ENCODE results near the gene MIPEP.

The MIPEP gene

DNA sequence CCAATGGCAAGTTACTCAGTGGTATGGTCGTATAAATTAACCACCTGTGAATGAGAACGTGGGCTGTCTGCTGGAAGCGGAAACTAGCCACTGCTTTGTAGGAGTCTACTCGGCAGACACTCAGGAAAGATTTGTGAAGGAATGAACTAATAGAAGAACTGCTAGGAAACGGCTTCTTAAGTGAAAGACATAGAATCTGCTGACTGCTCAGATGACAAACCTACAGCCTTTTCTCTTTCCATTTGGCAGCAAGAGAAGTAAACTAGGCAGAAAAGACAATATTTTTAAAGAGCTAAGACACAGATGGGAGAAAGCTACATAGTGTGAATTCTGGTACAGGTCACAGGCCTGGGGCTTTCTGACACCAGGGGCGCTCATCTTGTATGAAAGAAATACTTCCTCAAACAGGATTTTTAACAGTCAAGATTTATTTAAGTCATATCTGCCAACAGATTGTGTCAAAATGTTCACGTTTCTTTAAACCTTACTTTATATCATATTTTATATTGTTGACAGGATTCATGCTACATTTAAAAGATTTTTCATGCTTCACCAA lies 78.4 kb downstream of the MIPEP start:
- Mint-ChIP-seq H3K27me3 (no peaks in the 10 kb centered on the region), H3K4me3 (no peak overlapping the region), H3K4me1 (no peaks in the 10 kb centered on the region), H3K36me3 (peaks cover 15% of the 10 kb centered on the region), H3K27ac (no peak overlapping the region), H3K9me3 (no peaks in the 10 kb centered on the region)

DNA sequence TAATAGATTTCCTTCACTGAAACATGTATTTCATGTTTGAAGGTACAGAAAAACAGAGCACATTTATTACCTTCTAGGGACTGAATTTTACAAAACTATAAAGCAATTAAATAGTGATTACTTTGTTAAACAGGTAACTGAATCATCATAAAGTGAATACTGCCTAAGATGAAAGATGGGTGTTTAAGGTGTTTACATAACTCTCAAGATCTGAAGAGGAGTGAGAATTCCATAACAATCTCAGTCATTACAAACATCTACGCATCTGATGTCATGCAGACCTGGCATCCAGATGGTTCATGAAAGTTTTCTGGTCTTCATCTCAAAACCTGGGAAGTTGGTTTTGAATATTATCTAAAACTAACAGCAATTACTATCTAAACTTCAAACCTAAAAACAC lies 80.4 kb downstream of the MIPEP start:
- H3K27ac Mint-ChIP-seq = no peak overlapping the region

DNA sequence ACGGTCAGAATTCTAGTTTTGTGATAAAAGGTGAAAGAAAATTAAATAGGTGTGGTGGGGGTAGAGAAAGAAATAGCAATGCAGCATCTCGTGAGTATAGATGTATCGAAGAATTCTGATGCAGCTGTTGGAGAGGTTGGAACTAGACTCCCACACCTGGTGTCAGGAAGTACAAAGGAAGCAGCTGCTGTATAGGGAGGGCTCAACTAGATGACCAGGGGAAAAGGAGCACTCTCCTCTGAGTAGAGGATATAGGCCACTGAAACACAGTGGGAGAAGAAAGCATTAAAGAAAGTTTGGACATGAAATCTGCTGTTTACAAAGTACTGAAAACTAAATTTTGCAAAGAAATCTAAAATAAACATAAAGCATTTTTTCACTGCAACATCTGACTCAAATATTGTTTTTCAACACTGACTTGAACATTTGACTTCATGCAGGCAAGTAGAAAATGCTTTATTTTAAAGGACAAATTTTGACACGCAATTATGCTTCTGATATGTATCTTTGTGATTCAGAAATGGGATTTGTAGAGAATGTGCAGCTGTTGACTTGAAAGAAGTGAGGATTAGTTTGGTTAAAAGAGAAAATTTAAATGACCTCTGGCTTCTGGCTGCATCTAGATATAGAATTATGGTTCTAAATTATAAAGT lies 82.2 kb downstream of the MIPEP start:
- Mint-ChIP-seq H3K27ac (no peak overlapping the region), H3K9me3 (no peaks in the 10 kb centered on the region), H3K36me3 (peaks cover 23% of the 10 kb centered on the region), H3K4me1 (no peaks in the 10 kb centered on the region), H3K4me3 (no peak overlapping the region), H3K27me3 (no peaks in the 10 kb centered on the region)

More for the DNA sequence above, 80.4 kb downstream of the MIPEP start:
- Mint-ChIP-seq H3K4me1 (no peaks in the 10 kb centered on the region), H3K36me3 (peaks cover 21% of the 10 kb centered on the region), H3K27me3 (no peaks in the 10 kb centered on the region), H3K9me3 (no peaks in the 10 kb centered on the region), H3K4me3 (no peak overlapping the region)

DNA sequence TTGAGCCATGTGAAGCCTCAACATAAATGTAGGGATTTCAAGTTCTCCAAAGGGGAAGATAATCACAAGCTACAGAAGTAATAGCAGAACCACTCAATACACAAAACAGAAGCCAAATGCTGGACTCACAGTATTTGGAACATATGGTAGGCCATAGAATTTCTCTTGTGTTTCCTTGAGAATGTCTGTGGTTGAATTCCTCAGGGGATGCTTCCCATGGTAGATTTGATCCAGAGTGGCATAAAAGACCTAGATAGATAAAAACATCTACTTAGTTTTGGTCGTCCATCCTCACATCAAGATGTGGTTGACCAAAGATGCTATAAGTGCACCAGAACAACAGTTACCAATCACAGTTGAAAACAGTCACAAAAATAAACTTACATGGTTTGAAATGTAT lies 83.4 kb downstream of the MIPEP start:
- Mint-ChIP-seq H3K27me3 (no peaks in the 10 kb centered on the region), H3K9me3 (no peaks in the 10 kb centered on the region), H3K4me1 (peaks cover 4% of the 10 kb centered on the region), H3K4me3 (no peak overlapping the region), H3K27ac (no peak overlapping the region), H3K36me3 (peaks cover 25% of the 10 kb centered on the region)

DNA sequence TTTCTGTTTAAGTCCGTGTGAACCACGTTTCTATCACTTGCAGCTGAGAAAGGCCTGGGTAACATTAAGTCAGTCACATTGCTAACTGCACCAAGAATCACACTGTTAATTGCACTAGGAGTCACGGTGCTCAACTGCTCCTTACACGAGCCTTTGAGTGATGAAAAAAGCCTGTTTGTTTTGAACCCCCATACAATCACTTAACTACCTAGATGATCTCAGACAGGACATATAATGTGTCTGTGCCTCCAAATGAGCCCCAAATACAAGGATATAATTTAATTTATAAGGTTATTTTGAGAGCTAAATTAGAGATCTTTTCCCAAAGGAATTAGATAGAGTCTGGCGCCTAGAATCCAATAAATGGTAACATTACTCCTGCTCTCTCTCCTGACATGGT lies 84.1 kb downstream of the MIPEP start:
- Mint-ChIP-seq H3K4me3 (no peak overlapping the region), H3K9me3 (no peaks in the 10 kb centered on the region), H3K36me3 (peaks cover 25% of the 10 kb centered on the region), H3K27ac (no peak overlapping the region), H3K27me3 (no peaks in the 10 kb centered on the region), H3K4me1 (peaks cover 11% of the 10 kb centered on the region)

DNA sequence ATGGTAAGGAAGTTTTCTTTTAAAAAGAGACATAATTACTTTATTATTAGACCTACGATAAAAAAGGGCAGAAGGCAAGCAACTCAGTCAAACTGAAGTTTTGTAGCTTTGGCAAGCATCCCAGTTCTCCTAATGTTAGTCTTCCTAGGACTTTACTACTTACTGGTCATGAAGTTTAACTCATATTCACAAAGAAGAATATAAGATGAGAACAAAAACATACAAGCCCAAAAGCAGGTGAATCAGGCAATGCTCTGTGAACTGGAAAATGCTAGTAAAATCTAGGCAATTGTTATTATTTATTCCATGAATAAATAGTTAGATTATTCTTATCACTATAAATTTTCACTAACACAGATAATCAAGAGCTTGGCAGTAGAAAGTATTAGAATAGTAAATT lies 85.0 kb downstream of the MIPEP start:
- no peak overlapping the region for H3K4me3 Mint-ChIP-seq
- no peaks in the 10 kb centered on the region for H3K9me3 Mint-ChIP-seq
- peaks cover 25% of the 10 kb centered on the region for H3K36me3 Mint-ChIP-seq
- H3K27ac Mint-ChIP-seq = no peak overlapping the region
- no peaks in the 10 kb centered on the region for H3K27me3 Mint-ChIP-seq
- H3K4me1 Mint-ChIP-seq = peaks cover 18% of the 10 kb centered on the region

DNA sequence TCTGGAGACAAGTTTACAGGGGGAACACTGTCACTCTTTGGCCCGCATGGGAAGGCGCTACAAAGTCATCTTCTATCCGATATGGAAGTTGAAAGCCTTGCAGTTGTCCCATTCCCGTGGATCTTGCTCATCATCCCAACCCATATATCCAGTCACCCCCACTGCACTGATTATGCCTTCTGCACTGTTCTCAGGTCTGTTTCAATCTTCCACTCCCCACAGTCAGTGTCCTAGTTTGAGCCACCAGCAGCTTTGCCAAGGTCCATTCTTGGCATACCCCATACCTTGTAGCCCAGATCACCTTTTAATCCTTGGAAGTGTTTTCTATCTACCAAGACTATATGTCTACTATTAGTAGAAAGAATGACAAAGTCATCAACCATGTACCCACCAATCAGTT lies 88.1 kb downstream of the MIPEP start:
- Mint-ChIP-seq H3K36me3 (peaks cover 23% of the 10 kb centered on the region), H3K4me1 (peaks cover 18% of the 10 kb centered on the region), H3K9me3 (no peaks in the 10 kb centered on the region), H3K27ac (no peak overlapping the region), H3K27me3 (no peaks in the 10 kb centered on the region), H3K4me3 (no peak overlapping the region)

DNA sequence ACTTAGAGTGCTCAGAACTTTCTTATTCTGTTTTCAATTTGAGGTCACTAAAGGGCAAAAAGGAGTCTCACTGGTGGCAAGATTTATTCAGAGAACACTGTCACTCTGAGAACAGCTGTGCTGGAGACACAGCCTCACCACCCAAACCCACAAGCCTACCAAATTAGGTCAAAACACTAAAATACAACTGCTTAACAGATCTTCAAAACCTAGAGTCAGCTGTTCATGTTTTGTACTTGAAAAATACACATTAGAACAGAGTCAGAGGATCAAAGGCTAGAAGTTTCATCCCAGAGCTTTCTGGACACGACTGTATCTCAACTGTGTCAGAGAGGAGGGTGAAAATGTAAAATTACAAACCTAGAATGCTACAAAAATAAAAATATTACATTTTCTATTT lies 89.3 kb downstream of the MIPEP start:
- H3K4me3 Mint-ChIP-seq = no peak overlapping the region
- peaks cover 18% of the 10 kb centered on the region for H3K4me1 Mint-ChIP-seq
- no peak overlapping the region for H3K27ac Mint-ChIP-seq
- H3K9me3 Mint-ChIP-seq = no peaks in the 10 kb centered on the region
- no peaks in the 10 kb centered on the region for H3K27me3 Mint-ChIP-seq
- peaks cover 19% of the 10 kb centered on the region for H3K36me3 Mint-ChIP-seq

DNA sequence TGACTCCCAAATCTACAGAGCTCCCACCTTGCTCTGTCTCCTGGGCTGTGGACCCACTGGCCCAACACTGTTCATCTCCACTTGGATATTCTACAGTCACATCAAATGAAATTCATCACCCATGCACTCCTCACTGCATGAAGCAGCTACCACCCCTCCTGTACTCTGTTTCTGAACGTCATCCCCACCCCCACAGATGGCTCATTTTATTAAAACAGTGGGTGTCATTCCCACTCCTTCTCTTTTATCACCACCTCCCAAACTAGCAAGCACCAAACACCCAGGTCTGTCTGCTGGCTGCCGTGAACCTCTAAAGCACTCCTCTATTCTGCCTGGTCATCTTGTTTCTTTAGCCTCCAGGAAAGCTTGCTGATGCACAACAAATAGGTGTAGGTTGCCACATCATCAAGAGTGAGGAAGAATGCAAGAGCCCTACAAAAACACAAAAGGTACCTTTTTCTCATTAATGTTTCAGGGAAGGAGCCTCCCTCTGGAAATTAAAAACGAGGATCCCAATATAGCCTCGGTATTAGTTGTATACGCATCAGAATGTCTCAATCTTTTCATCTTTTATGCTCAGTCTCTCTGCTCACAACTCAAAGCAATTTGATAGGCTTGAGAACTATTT lies 91.8 kb downstream of the MIPEP start:
- Mint-ChIP-seq H3K4me3 (no peak overlapping the region), H3K27me3 (no peaks in the 10 kb centered on the region), H3K9me3 (no peaks in the 10 kb centered on the region), H3K27ac (peak overlapping the region; percentile 20), H3K36me3 (peaks cover 19% of the 10 kb centered on the region), H3K4me1 (peaks cover 18% of the 10 kb centered on the region)

DNA sequence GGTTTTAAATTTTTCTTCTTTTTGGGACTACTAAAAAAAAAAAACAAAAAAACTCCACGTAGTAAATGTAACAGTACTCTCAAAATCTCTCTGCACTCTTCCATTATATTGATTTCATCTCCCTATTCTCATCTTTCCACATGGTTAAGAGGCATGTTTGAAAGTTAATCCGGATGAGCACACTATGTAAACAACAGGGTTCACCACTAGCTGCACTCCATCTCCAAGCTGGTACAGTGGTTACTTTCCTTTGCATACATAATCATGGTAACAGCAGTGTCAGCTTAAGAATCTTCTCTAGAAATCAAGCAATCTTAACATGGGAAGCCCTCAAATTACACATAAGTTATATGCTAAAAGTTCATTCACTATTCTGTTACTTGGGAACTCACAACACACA lies 92.6 kb downstream of the MIPEP start:
- Mint-ChIP-seq H3K4me3 (no peak overlapping the region), H3K4me1 (peaks cover 18% of the 10 kb centered on the region), H3K27ac (no peak overlapping the region), H3K9me3 (no peaks in the 10 kb centered on the region), H3K36me3 (peaks cover 17% of the 10 kb centered on the region), H3K27me3 (no peaks in the 10 kb centered on the region)

DNA sequence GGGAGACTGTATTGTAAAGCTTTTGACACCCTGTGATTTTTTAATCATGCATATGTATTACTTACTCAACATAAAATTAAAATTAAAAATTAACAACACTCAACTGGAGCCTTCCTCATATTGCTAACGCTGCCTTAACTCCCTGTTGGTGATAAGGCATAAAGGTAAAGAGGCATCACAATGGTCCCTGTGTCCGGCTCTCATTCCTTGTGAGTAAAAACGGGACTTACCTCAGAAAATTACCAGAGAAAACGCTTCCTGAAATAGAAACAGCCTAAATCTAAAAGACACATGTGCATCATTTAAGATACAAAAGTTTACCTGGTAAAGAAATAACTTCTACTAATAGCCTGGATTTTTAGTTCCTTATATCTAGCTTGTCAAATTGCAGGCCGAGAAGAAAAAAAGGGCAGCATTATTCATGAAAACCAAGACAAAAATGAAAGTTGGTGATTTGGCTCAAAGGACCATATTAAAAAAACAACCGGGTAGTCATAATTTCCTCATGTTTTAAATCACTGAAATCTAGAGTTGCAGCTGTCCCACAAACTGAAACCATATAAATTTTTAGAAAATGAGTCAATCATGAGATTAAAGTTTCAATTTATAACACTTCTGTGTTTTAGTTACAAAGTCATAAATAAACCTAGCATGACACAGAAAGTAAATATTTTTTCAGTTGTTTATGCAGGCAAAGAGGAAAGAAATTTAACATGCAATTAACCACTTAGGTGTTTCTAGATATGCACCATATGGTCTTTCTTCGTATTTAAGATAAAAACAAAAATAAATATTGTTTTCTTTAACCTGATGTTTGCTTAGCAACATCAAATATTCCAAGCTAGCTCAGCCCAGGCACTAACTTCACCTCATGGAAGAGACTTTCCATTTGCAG lies 94.7 kb downstream of the MIPEP start:
- no peaks in the 10 kb centered on the region for H3K27me3 Mint-ChIP-seq
- H3K4me1 Mint-ChIP-seq = peaks cover 2% of the 10 kb centered on the region
- H3K36me3 Mint-ChIP-seq = peaks cover 17% of the 10 kb centered on the region
- no peak overlapping the region for H3K4me3 Mint-ChIP-seq
- no peak overlapping the region for H3K27ac Mint-ChIP-seq
- no peaks in the 10 kb centered on the region for H3K9me3 Mint-ChIP-seq

DNA sequence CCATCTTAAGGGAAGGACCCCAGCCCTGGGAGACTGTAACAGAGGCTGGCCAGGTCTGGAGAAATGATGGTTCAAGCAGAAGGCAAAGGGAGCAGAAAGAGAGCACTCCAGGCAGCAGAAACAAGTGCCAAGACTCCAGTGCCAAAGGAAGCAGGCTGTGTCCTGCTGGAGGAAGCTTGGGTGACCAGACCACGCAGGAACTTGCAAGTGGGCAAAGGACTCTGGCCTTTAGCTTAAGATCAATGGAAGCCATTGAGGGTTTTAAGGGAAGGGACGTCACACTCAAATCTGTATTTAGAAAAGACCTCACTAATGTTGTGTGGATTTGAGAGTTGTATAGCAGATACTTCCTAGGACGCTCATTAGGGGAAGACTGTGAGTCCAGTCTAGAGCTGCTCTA lies 95.5 kb downstream of the MIPEP start:
- Mint-ChIP-seq H3K4me3 (no peak overlapping the region), H3K9me3 (no peaks in the 10 kb centered on the region), H3K27ac (peak overlapping the region; percentile 33), H3K27me3 (no peaks in the 10 kb centered on the region), H3K36me3 (peaks cover 16% of the 10 kb centered on the region), H3K4me1 (no peaks in the 10 kb centered on the region)

DNA sequence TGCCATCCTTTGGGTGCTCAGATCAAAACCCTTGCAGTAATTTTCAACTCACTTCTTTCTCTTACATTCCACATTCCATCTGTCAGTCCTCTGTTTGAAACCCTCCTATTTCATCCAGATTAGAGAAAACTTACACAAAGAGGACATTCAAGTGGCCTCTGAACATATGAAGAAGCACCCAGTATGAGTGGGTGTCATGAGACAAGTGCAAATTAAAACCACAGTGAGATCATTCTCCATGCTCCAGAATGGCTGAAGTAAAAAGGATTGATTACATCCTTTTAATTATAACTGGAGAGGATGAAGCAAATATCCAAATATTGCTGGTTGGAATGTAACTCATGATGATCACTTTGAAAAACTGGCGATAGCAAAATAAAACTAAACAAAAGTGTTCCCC lies 96.5 kb downstream of the MIPEP start:
- no peak overlapping the region for H3K27ac Mint-ChIP-seq
- peaks cover 13% of the 10 kb centered on the region for H3K36me3 Mint-ChIP-seq
- H3K9me3 Mint-ChIP-seq = no peaks in the 10 kb centered on the region
- no peaks in the 10 kb centered on the region for H3K27me3 Mint-ChIP-seq
- no peaks in the 10 kb centered on the region for H3K4me1 Mint-ChIP-seq
- no peak overlapping the region for H3K4me3 Mint-ChIP-seq

DNA sequence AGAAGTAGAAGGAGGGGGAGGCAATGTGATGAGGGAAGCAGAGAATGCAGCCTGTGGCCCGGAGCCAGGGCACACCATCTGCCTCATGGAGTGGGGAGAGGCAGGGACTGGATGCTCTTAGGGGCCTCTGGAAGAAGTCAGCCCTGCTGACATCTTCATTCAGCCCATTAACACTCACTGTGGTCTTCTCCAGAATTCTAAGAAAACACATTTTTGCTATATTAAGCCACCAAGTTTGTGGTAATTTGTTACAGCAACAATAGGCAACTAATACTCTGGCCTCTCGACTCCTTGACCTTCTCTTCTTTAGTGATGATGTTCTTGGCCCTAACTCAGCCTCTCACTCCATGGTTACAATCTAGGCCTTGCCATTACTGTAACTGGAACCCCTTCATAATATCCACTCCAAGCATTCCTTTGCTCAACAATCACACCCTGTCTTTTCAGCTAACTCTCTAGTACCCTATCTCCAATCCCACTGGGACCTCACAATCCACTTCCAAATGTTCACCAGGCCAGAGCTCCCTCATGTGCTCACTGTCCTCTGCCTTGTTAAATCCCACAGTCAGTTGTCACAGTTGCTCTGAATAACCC lies 98.5 kb downstream of the MIPEP start:
- Mint-ChIP-seq H3K9me3 (no peaks in the 10 kb centered on the region), H3K4me1 (no peaks in the 10 kb centered on the region), H3K27me3 (no peaks in the 10 kb centered on the region), H3K36me3 (peaks cover 10% of the 10 kb centered on the region), H3K27ac (no peak overlapping the region), H3K4me3 (no peak overlapping the region)

DNA sequence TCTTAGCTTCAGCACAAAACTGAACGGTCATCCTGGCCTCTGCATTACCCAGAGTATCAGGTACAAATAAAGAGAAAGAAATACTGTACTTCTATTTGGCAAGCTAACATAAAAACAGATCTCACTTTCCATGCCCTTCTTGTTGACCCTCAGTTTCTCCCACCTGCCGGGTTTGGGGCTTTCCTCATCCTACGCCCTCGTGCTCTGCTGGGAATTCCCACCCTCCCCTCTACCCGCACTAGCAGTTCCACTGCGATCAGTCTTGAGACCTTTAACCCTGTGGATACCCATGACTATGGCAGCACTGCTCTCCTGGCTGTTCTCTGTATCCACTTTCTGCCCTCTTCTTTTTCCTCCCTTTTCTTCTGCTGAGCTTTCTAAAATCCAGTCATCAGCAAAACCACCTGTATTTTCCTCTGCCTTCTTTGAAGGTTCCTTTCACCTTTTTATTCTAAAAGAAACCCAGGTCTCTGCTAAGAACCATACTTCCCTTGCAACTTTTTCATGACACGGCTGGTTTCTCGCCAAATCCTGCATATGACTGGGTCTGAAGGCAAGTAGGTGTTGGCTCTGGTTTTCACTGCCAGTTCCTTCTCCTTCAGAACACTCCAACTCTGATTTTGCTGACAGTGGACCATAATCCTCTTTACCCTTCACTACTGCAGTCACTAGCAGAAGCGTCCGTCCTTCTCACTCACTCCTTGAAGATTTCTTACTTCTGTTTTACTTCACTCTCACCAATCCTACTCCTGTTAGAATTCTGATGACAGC lies 99.4 kb downstream of the MIPEP start:
- Mint-ChIP-seq H3K27ac (no peak overlapping the region), H3K9me3 (no peaks in the 10 kb centered on the region), H3K27me3 (no peaks in the 10 kb centered on the region), H3K4me3 (no peak overlapping the region), H3K4me1 (no peaks in the 10 kb centered on the region), H3K36me3 (peaks cover 13% of the 10 kb centered on the region)

All from activated naive CD4-positive, alpha-beta T cell treated with anti-CD3 and anti-CD28 coated beads, Interleukin-2, amount 50 U/mL, for 24 hours (primary cell).